Tibial nerve (tissue), 4 donors: ENCODE data around the gene PADI6. TPM values are rescaled to one million over a fixed set of nuclear protein-coding genes. Genes with fewer than 3 reads are reported as not detected.
"Not testable (repeated sequence)": the region's sequence is repeated elsewhere in the genome, so short reads cannot be mapped to it uniquely, and the experiment has no call there.

Experiments
- DNase-seq, 2 donors: peaks; one replicate each; pipeline ENCODE4 v3.0.0-alpha.2; 2019; ENCODE audit warnings: low spot score in 2 of 2
- H3K27ac ChIP-seq, 4 donors: fragments of 200-600 bp; sonication (generic) in 3 of 4; one replicate each; pipeline ENCODE4 v1.5.1; 2017 to 2019; ENCODE audit warnings: mild to moderate bottlenecking in 1 of 4
- H3K27me3 ChIP-seq, 2 donors: fragments of 200-600 bp; sonication (generic) in 1 of 2; one replicate each; pipeline versions ENCODE4 v1.5.1 to v1.6.0; 2017 to 2019
- H3K36me3 ChIP-seq, 3 donors: fragments of 200-600 bp; sonication (generic); one replicate each; pipeline ENCODE4 v1.5.1; 2018 to 2019
- H3K4me1 ChIP-seq, 4 donors: fragments of 200-600 bp; sonication (generic) in 3 of 4; one replicate each; pipeline ENCODE4 v1.5.1; 2017 to 2019
- H3K4me3 ChIP-seq, 4 donors: fragments of 200-600 bp; sonication (generic) in 3 of 4; one replicate each; pipeline ENCODE4 v1.5.1; 2017 to 2019; ENCODE audit warnings: mild to moderate bottlenecking in 1 of 4, moderate library complexity in 1 of 4
- H3K9me3 ChIP-seq, 4 donors: fragments of 200-600 bp; sonication (generic) in 3 of 4; one replicate each; pipeline ENCODE4 v1.5.1; 2017 to 2019
- EP300 ChIP-seq, 2 donors: sonication (generic); formaldehyde crosslinking; IDR thresholded peaks; one replicate each; pipeline ENCODE4 v1.6.1; 2017; ENCODE audit warnings: antibody characterized with exemption in 2 of 2, mild to moderate bottlenecking in 1 of 2
- POLR2A ChIP-seq, 2 donors: fragments of 450-650 bp; IDR thresholded peaks; one replicate each; pipeline ENCODE4 v1.6.1; 2017; ENCODE audit warnings: antibody characterized with exemption in 2 of 2, mild to moderate bottlenecking in 2 of 2, moderate library complexity in 2 of 2
- WGBS, 2 donors: methylation state at CpG; one replicate each; pipeline ENCODE4 v1.1.5; 2018; 5-methylcytosine and 5-hydroxymethylcytosine counted together
- total RNA-seq, 4 donors: library from RNA; depleted of rRNA; stranded (reverse); fragments of >200 nt; gene quantifications; one replicate each; pipeline ENCODE4 v1.1.0, GENCODE V29; 2016
- TF ChIP-seq, protein P1 (sequence below), 5 experiments: fragments of 200-600 bp in 3 of 5; fragments of 450-650 bp in 2 of 5; sonication (generic) in 3 of 5; IDR thresholded peaks; one replicate each; pipeline ENCODE4 v1.5.1; 2016 to 2019; ENCODE audit warnings: antibody characterized with exemption in 5 of 5, mild to moderate bottlenecking in 3 of 5, moderate library complexity in 2 of 5

Gene PADI6
- total RNA-seq, 4 donors from 2014 or later, result not detected

DNA sequence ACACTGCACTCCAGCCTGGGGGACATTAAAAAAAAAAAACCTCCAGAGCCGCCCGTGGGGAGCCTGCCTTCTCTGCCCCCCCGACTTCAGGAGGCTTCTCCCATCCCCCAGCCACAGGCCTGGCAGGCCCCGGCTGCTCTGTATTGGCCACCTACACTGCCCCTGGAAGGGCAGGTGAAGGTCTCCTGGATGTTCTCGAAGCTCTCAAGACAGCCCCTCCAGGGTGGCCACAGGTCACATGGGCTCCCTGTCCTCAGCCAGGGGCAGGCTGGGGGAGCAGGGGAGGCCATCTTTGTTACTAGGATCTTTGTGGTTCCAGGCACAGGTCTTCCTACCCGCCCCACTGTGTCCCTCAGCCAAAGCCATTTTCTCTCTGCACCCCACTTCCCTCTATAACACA lies 32.8 kb downstream of the PADI6 start:
- 36 to 66% methylated on average over 6 of the region's 6 CpGs for WGBS, 2 donors
- TF ChIP-seq POLR2A (IDR thresholded peaks at IDR 0.05), result no peak
- TF ChIP-seq, protein P1, sequence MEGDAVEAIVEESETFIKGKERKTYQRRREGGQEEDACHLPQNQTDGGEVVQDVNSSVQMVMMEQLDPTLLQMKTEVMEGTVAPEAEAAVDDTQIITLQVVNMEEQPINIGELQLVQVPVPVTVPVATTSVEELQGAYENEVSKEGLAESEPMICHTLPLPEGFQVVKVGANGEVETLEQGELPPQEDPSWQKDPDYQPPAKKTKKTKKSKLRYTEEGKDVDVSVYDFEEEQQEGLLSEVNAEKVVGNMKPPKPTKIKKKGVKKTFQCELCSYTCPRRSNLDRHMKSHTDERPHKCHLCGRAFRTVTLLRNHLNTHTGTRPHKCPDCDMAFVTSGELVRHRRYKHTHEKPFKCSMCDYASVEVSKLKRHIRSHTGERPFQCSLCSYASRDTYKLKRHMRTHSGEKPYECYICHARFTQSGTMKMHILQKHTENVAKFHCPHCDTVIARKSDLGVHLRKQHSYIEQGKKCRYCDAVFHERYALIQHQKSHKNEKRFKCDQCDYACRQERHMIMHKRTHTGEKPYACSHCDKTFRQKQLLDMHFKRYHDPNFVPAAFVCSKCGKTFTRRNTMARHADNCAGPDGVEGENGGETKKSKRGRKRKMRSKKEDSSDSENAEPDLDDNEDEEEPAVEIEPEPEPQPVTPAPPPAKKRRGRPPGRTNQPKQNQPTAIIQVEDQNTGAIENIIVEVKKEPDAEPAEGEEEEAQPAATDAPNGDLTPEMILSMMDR (IDR thresholded peaks at IDR 0.05), result no peak
- no peak for TF ChIP-seq EP300 (IDR thresholded peaks at IDR 0.05)
- Histone ChIP-seq H3K4me3 (no peak overlapping the region), H3K27me3 (no peaks in the 10 kb centered on the region), H3K4me1 (no peaks in the 10 kb centered on the region), H3K27ac (no peak overlapping the region), H3K36me3 (peaks cover 0 to 29% (median 12%) of the 10 kb centered on the region in 3 donors), H3K9me3 (no peaks in the 10 kb centered on the region)
- no peak for DNase-seq

DNA sequence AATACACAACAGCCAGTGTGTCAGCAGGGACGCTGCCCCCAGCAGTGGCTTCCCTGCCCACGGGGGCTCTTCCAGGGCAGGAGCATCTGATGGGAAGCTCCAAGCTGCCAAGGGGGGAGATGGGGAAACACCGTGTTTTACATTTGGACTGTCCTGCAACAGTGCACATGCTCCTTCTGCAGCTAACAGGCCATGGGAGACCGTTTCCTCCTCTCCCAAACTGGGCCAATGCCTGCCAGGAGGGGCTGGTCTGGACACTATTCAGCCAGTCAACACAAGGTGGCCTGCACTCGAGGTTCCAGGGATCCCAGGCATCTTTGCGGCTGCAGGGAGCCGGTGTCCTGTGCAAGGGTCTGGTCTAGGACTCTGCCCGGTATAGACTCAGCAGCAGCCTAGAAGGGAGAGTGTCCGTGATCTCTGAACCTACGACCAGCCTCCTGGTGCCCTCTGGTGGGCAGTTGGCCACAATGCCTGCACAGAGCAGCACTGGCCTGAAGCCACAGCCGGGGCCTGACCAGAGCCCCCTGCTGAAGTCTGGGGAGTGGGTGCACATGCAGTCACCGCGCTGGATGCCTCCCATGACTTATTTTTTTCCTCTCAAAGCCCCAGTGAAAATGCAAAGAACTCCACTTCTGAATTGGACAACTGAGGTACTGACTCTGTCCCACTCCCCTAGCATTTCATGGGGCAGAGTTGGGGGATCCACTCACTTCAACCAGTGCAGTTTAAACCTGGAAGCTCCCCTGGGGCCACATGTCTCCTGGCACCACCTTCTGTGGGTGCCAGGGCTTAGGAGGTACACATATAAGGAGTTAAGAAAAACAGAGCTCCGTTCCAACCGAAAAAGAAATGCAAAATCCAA lies 34.1 kb downstream of the PADI6 start:
- Histone ChIP-seq H3K27me3 (no peaks in the 10 kb centered on the region), H3K4me1 (no peaks in the 10 kb centered on the region), H3K4me3 (no peak overlapping the region), H3K27ac (no peak overlapping the region), H3K9me3 (no peaks in the 10 kb centered on the region), H3K36me3 (peaks cover 0 to 42% (median 19%) of the 10 kb centered on the region in 3 donors)
- WGBS, 2 donors, result 42 to 45% methylated on average over 14 of the region's 15 CpGs
- TF ChIP-seq, protein P1 (IDR thresholded peaks at IDR 0.05), result peak; percentile 54 to 73 (median 63)
- TF ChIP-seq EP300 (IDR thresholded peaks at IDR 0.05), result no peak
- peak; percentile 39 to 47 for DNase-seq

DNA sequence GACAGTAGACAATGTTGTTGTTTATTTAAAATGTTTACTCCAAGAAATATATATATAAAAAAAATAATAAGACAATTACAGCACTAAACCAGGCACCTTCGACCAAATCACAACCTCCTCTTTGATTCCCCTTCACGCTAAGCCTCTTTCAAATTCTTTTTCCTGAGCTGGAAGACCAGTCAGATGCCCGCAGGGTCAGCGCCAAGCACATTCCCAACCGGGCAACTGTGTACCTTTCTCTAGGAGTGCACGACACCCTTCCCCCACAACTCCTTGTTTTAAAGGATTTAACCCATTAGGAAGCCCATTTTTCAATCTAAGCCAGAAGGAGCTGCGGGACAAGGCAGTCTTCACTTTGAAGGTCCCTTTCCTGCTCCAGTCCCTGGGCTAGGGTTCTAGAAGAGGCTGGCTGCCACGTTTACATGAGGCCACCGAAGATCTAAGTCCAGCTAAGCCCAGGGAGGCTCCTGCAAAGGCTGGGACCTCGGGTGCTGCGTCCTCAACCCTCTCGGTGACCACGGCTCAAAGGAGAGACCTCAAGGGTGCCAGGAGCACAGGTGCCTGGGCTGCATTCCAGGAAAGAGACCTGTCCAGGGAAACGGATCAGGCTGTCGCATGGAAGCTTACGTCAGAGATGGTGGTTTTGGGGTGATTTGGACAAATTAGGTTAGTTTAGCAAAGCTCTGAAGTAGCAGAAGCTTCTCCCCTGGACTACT lies 34.9 kb downstream of the PADI6 start:
- not testable (repeated sequence) for H3K4me1 ChIP-seq, DNase-seq, H3K27ac ChIP-seq, H3K4me3 ChIP-seq, H3K27me3 ChIP-seq, H3K9me3 ChIP-seq
- peaks cover 0 to 50% (median 21%) of the 10 kb centered on the region in 3 donors for H3K36me3 ChIP-seq
- WGBS, 2 donors, result 79 to 84% methylated on average over 16 of the region's 16 CpGs

DNA sequence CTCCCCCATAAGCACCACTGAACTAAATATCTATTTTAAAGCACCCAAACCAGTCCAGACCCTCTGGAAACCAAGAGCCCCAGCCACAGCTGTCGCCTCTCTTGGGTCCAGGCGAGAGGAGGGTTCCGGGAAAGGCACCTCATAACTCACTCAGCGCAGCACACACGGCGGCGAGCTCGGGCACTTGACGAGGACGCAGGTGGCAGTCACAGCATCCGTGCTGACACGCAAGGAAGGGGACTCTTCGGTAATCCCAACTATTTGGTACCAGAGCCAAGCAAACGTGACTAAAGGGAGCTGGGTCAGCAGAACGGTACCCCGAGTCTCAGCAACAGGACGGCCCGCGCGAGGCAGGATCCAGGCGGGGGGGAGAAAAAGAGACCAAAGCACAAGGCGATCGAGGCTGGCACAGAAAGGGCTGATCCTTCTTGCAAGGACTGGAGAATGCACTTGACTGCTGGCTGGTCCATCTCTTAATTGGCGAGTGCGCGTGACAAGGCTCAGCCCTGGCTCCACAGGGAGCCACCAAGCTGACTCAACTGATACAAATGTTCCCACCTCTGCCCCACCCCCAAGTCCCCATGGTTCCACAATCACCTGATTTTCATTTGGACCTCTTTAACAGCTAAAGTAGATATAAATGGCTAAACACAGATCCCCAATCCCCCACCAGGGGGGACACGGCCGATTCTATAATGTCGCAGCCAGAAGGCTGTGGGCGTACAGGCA lies 36.0 kb downstream of the PADI6 start:
- not testable (repeated sequence) for H3K4me1 ChIP-seq, H3K4me3 ChIP-seq, H3K9me3 ChIP-seq, H3K27ac ChIP-seq, DNase-seq, H3K27me3 ChIP-seq
- peaks cover 0 to 60% (median 24%) of the 10 kb centered on the region in 3 donors for H3K36me3 ChIP-seq
- WGBS, 2 donors, result 93 to 94% methylated on average over 30 of the region's 30 CpGs

DNA sequence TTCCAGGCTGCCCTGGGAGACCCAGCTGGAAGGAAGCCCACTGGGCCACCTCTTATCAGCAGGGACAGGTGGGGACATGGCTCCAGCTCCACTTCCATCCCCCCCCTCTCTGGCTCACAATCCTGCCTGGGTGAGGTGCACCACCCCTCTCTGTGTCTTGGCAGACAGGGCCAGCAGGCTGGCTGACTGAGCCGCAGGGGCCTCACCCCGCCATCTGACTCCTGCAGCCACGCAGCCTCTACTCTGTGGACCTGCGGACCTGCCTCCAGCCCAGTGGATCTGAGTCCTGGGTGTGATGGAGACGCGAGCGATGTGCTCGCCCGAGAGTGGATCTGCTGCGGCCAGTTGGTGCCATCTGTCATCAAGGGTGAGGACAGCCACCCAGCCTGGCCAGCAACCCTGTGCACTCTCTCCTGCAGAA lies 37.4 kb downstream of the PADI6 start:
- Histone ChIP-seq H3K36me3 (peaks cover 0 to 75% (median 26%) of the 10 kb centered on the region in 3 donors), H3K27me3 (no peaks in the 10 kb centered on the region), H3K4me1 (no peaks in the 10 kb centered on the region), H3K4me3 (no peak overlapping the region), H3K9me3 (no peaks in the 10 kb centered on the region), H3K27ac (no peak overlapping the region)
- DNase-seq, result no peak
- TF ChIP-seq POLR2A (IDR thresholded peaks at IDR 0.05), result no peak
- TF ChIP-seq EP300 (IDR thresholded peaks at IDR 0.05), result no peak
- TF ChIP-seq, protein P1 (IDR thresholded peaks at IDR 0.05), result no peak
- WGBS, 2 donors, result 90 to 95% methylated on average over 5 to 10 of the region's 10 CpGs
